HepG2 (cell line): ENCODE data around the gene EGLN1. TPM values are rescaled to one million over a fixed set of nuclear protein-coding genes. Genes with fewer than 3 reads are reported as not detected.

Experiments
- ATAC-seq: fragments of 200-7000 bp; cut with Tn5 transposase; 3 replicates; pipeline ENCODE4 v1.9.1; 2020; ENCODE audit warnings: mild to moderate bottlenecking, moderate library complexity
- BruUV-seq: library from RNA; stranded (reverse); fragments of 400-500 nt; replicated peaks from 2 replicates; lab custom pipeline; 2021; lab: Mats Ljungman, UMichigan
- CTCF ChIA-PET: fragments of 300-600 bp; formaldehyde crosslinking; extraction: SDS; loops from one replicate; lab custom pipeline; 2021; ENCODE audit warnings: low total read pairs, inconsistent platforms, low intra/inter-chr PET ratio; lab: Yijun Ruan, JAX
- POLR2A ChIA-PET: fragments of 350-600 bp; sonication (Branson Sonifier 250); formaldehyde crosslinking; loops from one replicate; lab custom pipeline; 2020; ENCODE audit warnings: antibody characterized with exemption, inconsistent platforms; lab: Yijun Ruan, JAX
- DNase-seq: peaks from one replicate; pipeline ENCODE4 v3.0.0-alpha.2; 2015; ENCODE audit warnings: low spot score
- FAIRE-seq: peaks from 3 replicates; lab custom pipeline; 2011; peaks lifted over from hg19 to GRCh38; lab: Jason Lieb, UNC
- H2AFZ ChIP-seq: one replicate; pipeline ENCODE4 v1.6.1; 2011; ENCODE audit warnings: low read length, inconsistent platforms
- H3K27ac ChIP-seq: fragments of 300-600 bp; 3 replicates; pipeline ENCODE4 v1.8.0; 2011; ENCODE audit warnings: mixed run types, mild to moderate bottlenecking, mixed read lengths, low read length, inconsistent platforms; ENCODE audit not compliant: insufficient read depth; ENCODE audit errors: extremely low read length
- H3K27me3 ChIP-seq, 2 experiments: fragments of 200-600 bp in 1 of 2; 2 replicates in 1 of 2; 3 replicates in 1 of 2; pipeline versions ENCODE4 v1.6.0 to v1.8.0; 2011; ENCODE audit warnings: low read length in 2 of 2, mild to moderate bottlenecking in 2 of 2, moderate library complexity in 2 of 2, inconsistent platforms in 1 of 2; ENCODE audit not compliant: insufficient read depth in 2 of 2, control insufficient read depth in 1 of 2
- H3K36me3 ChIP-seq, 2 experiments: fragments of 200-600 bp in 1 of 2; replicated peaks in 1 of 2; 2 replicates in 1 of 2; 3 replicates in 1 of 2; pipeline versions ENCODE4 v1.5.1 to v1.8.0; 2011; ENCODE audit warnings: low read length in 2 of 2, inconsistent platforms in 1 of 2; ENCODE audit not compliant: insufficient read depth in 2 of 2, control insufficient read depth in 1 of 2
- H3K4me1 ChIP-seq: 2 replicates; pipeline ENCODE4 v1.5.1; 2012; ENCODE audit warnings: low read length, inconsistent platforms; ENCODE audit not compliant: insufficient read depth
- H3K4me2 ChIP-seq: 2 replicates; pipeline ENCODE4 v1.6.0; 2011; ENCODE audit warnings: low read depth, low read length, inconsistent platforms
- H3K4me3 ChIP-seq, 3 experiments: fragments of 200-600 bp in 1 of 3; sonication (generic), shearing (Covaris generic) in 1 of 3; replicated peaks in 1 of 3; 2 replicates each; pipeline ENCODE4 v1.5.1; 2011 to 2016; ENCODE audit warnings: low read length in 3 of 3, inconsistent platforms in 2 of 3, low read depth in 2 of 3, mild to moderate bottlenecking in 2 of 3, control low read depth in 1 of 3, mixed read lengths in 1 of 3; ENCODE audit not compliant: insufficient read depth in 1 of 3
- H3K79me2 ChIP-seq: one replicate; pipeline ENCODE4 v1.6.1; 2011; ENCODE audit warnings: low read length, inconsistent platforms; ENCODE audit not compliant: insufficient read depth
- H3K9ac ChIP-seq: 2 replicates; pipeline ENCODE4 v1.6.0; 2011; ENCODE audit warnings: mild to moderate bottlenecking, low read depth, low read length, inconsistent platforms; ENCODE audit not compliant: insufficient read depth
- H3K9me3 ChIP-seq: 2 replicates; pipeline ENCODE4 v1.5.1; 2012; ENCODE audit warnings: mild to moderate bottlenecking, low read length
- H4K20me1 ChIP-seq: 2 replicates; pipeline ENCODE4 v1.6.0; 2011; ENCODE audit warnings: inconsistent platforms, mild to moderate bottlenecking, low read length, moderate library complexity; ENCODE audit not compliant: insufficient read depth
- ARNTL ChIP-seq: sonication (generic); formaldehyde crosslinking; IDR thresholded peaks from 2 replicates; pipeline ENCODE4 v1.4.0; 2020; ENCODE audit warnings: mild to moderate bottlenecking, missing genetic modification reagents
- BHLHE40 ChIP-seq: IDR thresholded peaks from 2 replicates; pipeline ENCODE4 v1.6.1; 2011; ENCODE audit warnings: low read length, improper control_type of control experiment
- CAMTA2 ChIP-seq: sonication (generic); formaldehyde crosslinking; IDR thresholded peaks from 2 replicates; pipeline ENCODE4 v1.4.0; 2020; ENCODE audit warnings: mild to moderate bottlenecking, missing genetic modification reagents, borderline replicate concordance
- FIP1L1 ChIP-seq: fragments of 200-400 bp; formaldehyde crosslinking; IDR thresholded peaks from 2 replicates; pipeline ENCODE4 v1.6.1; 2018; ENCODE audit warnings: low read depth, mild to moderate bottlenecking, low read length, moderate library complexity, borderline replicate concordance; ENCODE audit not compliant: insufficient read depth
- GATA4 ChIP-seq: sonication (generic); IDR thresholded peaks from 2 replicates; pipeline ENCODE4 v1.6.1; 2016; ENCODE audit warnings: antibody characterized with exemption, low read depth, borderline replicate concordance
- IKZF1 ChIP-seq: fragments of 450-650 bp; IDR thresholded peaks from 2 replicates; pipeline ENCODE4 v1.7.1; 2016
- MED1 ChIP-seq: sonication (generic); formaldehyde crosslinking; IDR thresholded peaks from 2 replicates; pipeline ENCODE4 v1.4.0; 2020; ENCODE audit warnings: missing genetic modification reagents
- TARDBP ChIP-seq: sonication (generic); formaldehyde crosslinking; IDR thresholded peaks from 2 replicates; pipeline ENCODE4 v1.8.0; 2022; ENCODE audit warnings: mild to moderate bottlenecking, missing genetic modification reagents
- ZFY ChIP-seq: sonication (generic); formaldehyde crosslinking; IDR thresholded peaks from 2 replicates; pipeline ENCODE4 v1.4.0; 2020; ENCODE audit warnings: missing genetic modification reagents
- ZNF10 ChIP-seq: sonication (generic); formaldehyde crosslinking; IDR thresholded peaks from 2 replicates; pipeline ENCODE4 v1.4.0; 2020; ENCODE audit warnings: mild to moderate bottlenecking, low read depth, missing genetic modification reagents, borderline replicate concordance
- ZNF558 ChIP-seq: sonication (generic); formaldehyde crosslinking; IDR thresholded peaks from 2 replicates; pipeline ENCODE4 v1.9.0; 2022; ENCODE audit warnings: mild to moderate bottlenecking, missing genetic modification reagents, borderline replicate concordance
- ZNF562 ChIP-seq: sonication (generic); formaldehyde crosslinking; IDR thresholded peaks from 2 replicates; pipeline ENCODE4 v1.8.0; 2022; ENCODE audit warnings: missing genetic modification reagents, borderline replicate concordance
- ZNF589 ChIP-seq: sonication (generic); formaldehyde crosslinking; conservative IDR thresholded peaks from 2 replicates; pipeline ENCODE4 v1.8.0; 2022; ENCODE audit warnings: mild to moderate bottlenecking, moderate library complexity, missing genetic modification reagents
- ZNF773 ChIP-seq: sonication (generic); formaldehyde crosslinking; IDR thresholded peaks from 2 replicates; pipeline ENCODE4 v1.4.0; 2020; ENCODE audit warnings: missing genetic modification reagents, borderline replicate concordance
- WGBS: methylation state at CpG from one replicate; pipeline ENCODE4 v1.1.6; 2017; ENCODE audit warnings: low lambda C conversion rate; 5-methylcytosine and 5-hydroxymethylcytosine counted together
- in situ Hi-C: cut with HindIII; loops from 2 replicates; pipeline ENCODE4 v1.10.0; 2017; ENCODE audit warnings: low pct_unique_long_range_greater_than_20kb; ENCODE audit not compliant: extremely low pct_ligation_motif_present
- intact Hi-C: fragments of 100-400 bp; cut with micrococcal nuclease; formaldehyde crosslinking; loops from one replicate; pipeline ENCODE4 v1.10.0; 2022; ENCODE audit not compliant: unreplicated experiment
- polyA plus RNA-seq, 8 experiments: library from polyadenylated mRNA; depleted of rRNA in 3 of 8; stranded (reverse) in 7 of 8; unstranded in 1 of 8; fragments of >200 nt; fragmentation: Illumina TruSeq in 4 of 8; extraction: Trizol in 4 of 8; gene quantifications; 2 replicates each; pipeline versions ENCODE4 v1.2.1 to v1.2.3, GENCODE V29; 2011 to 2016; ENCODE audit warnings: low read depth in 4 of 8, missing spikeins in 1 of 8, mixed read lengths in 1 of 8; ENCODE audit not compliant: insufficient read depth in 1 of 8
- total RNA-seq, 5 experiments: library from RNA; depleted of rRNA; stranded (reverse); fragments of >200 nt; fragmentation: Illumina TruSeq; extraction: Trizol; gene quantifications; 2 replicates each; pipeline ENCODE4 v1.2.3, GENCODE V29; 2016; ENCODE audit warnings: low read depth in 1 of 5
- TF ChIP-seq, protein P1 (sequence below): sonication (generic); formaldehyde crosslinking; IDR thresholded peaks from 2 replicates; pipeline ENCODE4 v1.8.1; 2023; ENCODE audit warnings: mild to moderate bottlenecking, inconsistent platforms, moderate library complexity, missing genetic modification reagents, borderline replicate concordance
- TF ChIP-seq, protein P2 (sequence below): sonication (generic); formaldehyde crosslinking; IDR thresholded peaks from 2 replicates; pipeline ENCODE4 v1.8.0; 2022; ENCODE audit warnings: mild to moderate bottlenecking, missing genetic modification reagents; ENCODE audit not compliant: insufficient replicate concordance
- TF ChIP-seq, protein P3 (sequence below): sonication (generic); formaldehyde crosslinking; IDR thresholded peaks from 2 replicates; pipeline ENCODE4 v1.8.1; 2023; ENCODE audit warnings: missing genetic modification reagents, inconsistent platforms, borderline replicate concordance
- TF ChIP-seq, protein P4 (sequence below): IDR thresholded peaks from 2 replicates; pipeline ENCODE4 v1.6.1; 2016; ENCODE audit warnings: mild to moderate bottlenecking

Gene EGLN1
- total and polyA plus RNA-seq, 2 of the 13 experiments (the other 11 are each of a cell fraction or from before 2014, with no cell fraction given): 34.4 to 44.1 TPM

DNA sequence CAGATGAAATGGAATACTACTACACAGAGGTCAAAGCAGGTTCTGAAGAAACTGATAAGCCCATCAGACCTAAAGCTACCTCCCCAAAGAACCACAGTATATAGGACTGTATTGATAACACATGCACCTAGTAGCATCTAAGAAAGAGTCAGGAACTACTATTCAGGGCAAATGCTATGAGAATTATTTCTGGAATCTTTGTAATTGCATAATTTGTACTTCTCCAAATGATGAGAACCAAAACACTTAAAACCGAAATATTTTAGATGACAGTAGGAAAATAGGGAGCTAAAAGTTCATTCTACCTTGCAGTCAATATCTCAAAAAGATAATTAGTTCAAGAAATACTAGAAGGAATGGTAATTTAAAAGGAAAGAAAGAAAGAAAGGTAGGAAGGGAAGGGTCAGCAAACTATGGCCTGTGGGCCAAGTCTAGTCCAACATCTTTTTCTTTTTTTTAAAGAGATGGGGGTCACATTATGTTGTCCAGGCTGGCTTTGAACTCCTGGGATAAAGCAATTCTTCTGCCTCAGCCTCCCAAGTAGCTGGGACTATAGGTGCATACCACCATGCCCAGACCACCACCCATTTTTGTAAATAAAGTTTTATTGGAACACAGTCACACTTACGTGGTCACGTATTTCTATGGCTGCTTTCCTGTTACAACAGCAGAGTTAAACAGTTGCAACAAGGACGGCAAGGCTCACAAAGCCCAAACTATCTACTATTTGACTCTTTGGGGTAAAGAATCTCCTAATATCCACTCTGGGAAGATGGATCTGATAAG lies 24.0 kb downstream of the EGLN1 start (continued):
- TF ChIP-seq ZNF773 (CRISPR knock-in tag) (no peak), BHLHE40 (no peak), ZNF562 (CRISPR knock-in tag) (no peak), ZNF558 (no peak), ZNF589 (CRISPR knock-in tag) (no peak), GATA4 (no peak)

DNA sequence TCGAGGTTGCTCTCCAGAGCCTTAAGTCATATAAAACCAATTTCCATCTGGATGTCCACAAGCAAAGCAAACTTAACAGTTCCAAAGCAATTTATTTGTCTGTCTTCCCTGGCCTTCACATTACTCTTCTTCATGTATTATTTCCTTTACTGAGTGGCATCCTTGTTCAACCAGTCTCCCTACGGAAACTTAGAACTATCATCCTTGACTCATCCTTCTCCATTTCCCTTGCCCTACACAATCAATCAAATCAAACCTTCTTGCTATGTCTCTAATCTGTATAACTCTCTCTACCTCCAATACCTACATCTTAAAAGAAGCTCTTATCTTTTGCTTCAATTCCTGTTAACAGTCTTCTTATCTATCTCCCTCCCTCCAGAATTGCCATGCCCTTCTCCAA lies 25.4 kb downstream of the EGLN1 start:
- ChIA-PET POLR2A (interaction anchor here (1.1 kb wide), 1 partner anchor 22 kb away, joined by 3 read pairs; no protein-coding TSS in a partner anchor), CTCF (no interaction called here)
- BruUV-seq: no TSS peak
- WGBS: 87% methylated on average over 2 of the region's 2 CpGs
- Histone ChIP-seq H3K4me3 (no peak overlapping the region), H4K20me1 (peaks cover 85% of the 10 kb centered on the region), H3K9ac (no peak overlapping the region), H3K36me3 (peaks cover 0 to 34% of the 10 kb centered on the region in 2 experiments), H3K9me3 (no peaks in the 10 kb centered on the region), H3K4me1 (peaks cover 85% of the 10 kb centered on the region), H3K27ac (no peak overlapping the region), H3K4me2 (no peak overlapping the region; the same call in 1 of the 2 replicates), H3K79me2 (peaks cover 96% of the 10 kb centered on the region), H3K27me3 (no peaks in the 10 kb centered on the region), H2AFZ (no peak overlapping the region)
- intact Hi-C loops (no loop called here), in situ Hi-C loops (no loop called here)
- FAIRE-seq (no peak), ATAC-seq (no peak), DNase-seq (no peak)
- TF ChIP-seq FIP1L1: no peak
- no peak for TF ChIP-seq MED1 (CRISPR knock-in tag)
- TF ChIP-seq ZNF10 (CRISPR knock-in tag): no peak
- no peak for TF ChIP-seq ARNTL (CRISPR knock-in tag)
- TF ChIP-seq, protein P1, sequence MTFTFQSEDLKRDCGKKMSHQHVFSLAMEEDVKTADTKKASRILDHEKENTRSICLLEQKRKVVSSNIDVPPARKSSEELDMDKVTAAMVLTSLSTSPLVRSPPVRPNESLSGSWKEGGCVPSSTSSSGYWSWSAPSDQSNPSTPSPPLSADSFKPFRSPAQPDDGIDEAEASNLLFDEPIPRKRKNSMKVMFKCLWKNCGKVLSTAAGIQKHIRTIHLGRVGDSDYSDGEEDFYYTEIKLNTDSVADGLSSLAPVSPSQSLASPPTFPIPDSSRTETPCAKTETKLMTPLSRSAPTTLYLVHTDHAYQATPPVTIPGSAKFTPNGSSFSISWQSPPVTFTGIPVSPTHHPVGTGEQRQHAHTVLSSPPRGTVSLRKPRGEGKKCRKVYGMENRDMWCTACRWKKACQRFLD (CRISPR knock-in tag): no peak
- no peak for TF ChIP-seq ZFY (CRISPR knock-in tag)
- no peak for TF ChIP-seq CAMTA2
- TF ChIP-seq, protein P2, sequence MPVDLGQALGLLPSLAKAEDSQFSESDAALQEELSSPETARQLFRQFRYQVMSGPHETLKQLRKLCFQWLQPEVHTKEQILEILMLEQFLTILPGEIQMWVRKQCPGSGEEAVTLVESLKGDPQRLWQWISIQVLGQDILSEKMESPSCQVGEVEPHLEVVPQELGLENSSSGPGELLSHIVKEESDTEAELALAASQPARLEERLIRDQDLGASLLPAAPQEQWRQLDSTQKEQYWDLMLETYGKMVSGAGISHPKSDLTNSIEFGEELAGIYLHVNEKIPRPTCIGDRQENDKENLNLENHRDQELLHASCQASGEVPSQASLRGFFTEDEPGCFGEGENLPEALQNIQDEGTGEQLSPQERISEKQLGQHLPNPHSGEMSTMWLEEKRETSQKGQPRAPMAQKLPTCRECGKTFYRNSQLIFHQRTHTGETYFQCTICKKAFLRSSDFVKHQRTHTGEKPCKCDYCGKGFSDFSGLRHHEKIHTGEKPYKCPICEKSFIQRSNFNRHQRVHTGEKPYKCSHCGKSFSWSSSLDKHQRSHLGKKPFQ: no peak
- TF ChIP-seq, protein P3, sequence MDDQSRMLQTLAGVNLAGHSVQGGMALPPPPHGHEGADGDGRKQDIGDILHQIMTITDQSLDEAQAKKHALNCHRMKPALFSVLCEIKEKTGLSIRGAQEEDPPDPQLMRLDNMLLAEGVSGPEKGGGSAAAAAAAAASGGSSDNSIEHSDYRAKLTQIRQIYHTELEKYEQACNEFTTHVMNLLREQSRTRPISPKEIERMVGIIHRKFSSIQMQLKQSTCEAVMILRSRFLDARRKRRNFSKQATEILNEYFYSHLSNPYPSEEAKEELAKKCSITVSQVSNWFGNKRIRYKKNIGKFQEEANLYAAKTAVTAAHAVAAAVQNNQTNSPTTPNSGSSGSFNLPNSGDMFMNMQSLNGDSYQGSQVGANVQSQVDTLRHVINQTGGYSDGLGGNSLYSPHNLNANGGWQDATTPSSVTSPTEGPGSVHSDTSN (CRISPR knock-in tag): no peak
- no peak for TF ChIP-seq IKZF1
- TF ChIP-seq TARDBP (CRISPR knock-in tag): no peak
- TF ChIP-seq, protein P4, sequence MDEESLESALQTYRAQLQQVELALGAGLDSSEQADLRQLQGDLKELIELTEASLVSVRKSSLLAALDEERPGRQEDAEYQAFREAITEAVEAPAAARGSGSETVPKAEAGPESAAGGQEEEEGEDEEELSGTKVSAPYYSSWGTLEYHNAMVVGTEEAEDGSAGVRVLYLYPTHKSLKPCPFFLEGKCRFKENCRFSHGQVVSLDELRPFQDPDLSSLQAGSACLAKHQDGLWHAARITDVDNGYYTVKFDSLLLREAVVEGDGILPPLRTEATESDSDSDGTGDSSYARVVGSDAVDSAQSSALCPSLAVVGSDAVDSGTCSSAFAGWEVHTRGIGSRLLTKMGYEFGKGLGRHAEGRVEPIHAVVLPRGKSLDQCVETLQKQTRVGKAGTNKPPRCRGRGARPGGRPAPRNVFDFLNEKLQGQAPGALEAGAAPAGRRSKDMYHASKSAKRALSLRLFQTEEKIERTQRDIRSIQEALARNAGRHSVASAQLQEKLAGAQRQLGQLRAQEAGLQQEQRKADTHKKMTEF: no peak
